Measurements from ENCODE around the gene DNAJA4.

Gene DNAJA4

DNA sequence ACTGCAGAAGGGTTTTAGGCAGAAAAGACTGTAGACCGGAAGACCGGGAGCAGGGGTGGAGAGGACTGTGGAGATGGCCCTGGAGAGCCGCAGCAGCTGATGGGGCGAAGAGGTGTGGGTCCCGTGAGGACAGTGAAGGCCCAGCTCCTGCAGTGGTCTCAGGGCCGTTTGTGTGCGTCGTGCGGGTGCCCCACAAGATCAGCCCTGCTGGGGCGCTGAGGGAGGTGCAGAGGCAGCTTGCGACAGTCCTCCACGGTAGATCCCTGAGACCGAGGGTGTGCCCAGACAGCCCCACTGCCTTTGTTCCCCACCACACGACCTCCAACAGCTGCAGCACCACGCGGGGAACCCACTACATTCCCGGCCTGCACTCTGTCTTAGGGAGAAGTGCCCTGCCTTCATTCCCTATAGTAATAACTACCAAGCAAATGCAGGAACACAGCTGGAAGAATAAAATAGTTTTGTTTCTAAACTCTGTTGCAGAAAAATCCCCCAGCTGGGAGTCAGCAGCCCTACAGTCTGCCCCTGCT lies 56.7 kb downstream of the DNAJA4 start:
- TF ChIP-seq, protein P1, sequence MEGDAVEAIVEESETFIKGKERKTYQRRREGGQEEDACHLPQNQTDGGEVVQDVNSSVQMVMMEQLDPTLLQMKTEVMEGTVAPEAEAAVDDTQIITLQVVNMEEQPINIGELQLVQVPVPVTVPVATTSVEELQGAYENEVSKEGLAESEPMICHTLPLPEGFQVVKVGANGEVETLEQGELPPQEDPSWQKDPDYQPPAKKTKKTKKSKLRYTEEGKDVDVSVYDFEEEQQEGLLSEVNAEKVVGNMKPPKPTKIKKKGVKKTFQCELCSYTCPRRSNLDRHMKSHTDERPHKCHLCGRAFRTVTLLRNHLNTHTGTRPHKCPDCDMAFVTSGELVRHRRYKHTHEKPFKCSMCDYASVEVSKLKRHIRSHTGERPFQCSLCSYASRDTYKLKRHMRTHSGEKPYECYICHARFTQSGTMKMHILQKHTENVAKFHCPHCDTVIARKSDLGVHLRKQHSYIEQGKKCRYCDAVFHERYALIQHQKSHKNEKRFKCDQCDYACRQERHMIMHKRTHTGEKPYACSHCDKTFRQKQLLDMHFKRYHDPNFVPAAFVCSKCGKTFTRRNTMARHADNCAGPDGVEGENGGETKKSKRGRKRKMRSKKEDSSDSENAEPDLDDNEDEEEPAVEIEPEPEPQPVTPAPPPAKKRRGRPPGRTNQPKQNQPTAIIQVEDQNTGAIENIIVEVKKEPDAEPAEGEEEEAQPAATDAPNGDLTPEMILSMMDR (IDR thresholded peaks at IDR 0.05), result no peak

DNA sequence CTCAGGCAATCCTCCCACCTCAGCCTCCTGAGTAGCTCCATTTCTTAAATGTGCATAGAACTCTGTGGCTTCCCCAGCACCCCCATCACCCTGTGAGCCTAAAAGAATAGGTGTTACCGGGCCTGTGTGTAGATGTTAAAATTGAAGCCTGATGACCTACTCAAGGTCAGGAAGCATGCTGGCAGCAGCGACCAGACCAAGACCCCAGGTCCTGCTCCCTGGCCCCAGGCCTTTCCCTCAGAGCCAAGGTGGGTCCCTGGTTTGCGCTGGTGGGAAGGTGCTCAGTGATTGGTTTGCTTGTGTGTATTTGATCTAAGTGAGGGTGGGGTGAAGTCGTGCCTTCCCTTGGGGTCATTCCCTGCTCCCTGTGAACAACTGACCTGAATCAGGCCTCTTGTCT lies 57.4 kb downstream of the DNAJA4 start:
- TF ChIP-seq, protein P1 (IDR thresholded peaks at IDR 0.05), result no peak

DNA sequence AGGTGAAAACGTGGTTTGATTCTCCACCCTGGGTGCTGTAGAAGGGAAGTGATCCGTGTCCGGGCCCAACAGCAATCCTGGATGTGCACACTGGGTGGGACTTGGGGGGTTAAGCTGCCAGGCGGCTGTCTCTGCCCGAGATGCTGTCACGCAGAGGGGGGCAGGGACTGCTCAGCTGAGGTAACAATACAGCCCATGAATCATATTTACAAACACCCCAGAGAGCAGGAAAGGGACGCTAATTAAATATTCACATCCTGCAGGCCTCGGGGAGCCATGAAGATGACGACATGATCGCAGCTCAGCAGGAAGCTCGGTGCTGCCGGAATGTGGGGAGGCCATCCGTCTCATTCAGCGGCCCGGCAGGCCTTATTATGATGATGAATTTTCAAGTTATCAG lies 57.9 kb downstream of the DNAJA4 start:
- TF ChIP-seq, protein P1 (IDR thresholded peaks at IDR 0.05), result no peak

DNA sequence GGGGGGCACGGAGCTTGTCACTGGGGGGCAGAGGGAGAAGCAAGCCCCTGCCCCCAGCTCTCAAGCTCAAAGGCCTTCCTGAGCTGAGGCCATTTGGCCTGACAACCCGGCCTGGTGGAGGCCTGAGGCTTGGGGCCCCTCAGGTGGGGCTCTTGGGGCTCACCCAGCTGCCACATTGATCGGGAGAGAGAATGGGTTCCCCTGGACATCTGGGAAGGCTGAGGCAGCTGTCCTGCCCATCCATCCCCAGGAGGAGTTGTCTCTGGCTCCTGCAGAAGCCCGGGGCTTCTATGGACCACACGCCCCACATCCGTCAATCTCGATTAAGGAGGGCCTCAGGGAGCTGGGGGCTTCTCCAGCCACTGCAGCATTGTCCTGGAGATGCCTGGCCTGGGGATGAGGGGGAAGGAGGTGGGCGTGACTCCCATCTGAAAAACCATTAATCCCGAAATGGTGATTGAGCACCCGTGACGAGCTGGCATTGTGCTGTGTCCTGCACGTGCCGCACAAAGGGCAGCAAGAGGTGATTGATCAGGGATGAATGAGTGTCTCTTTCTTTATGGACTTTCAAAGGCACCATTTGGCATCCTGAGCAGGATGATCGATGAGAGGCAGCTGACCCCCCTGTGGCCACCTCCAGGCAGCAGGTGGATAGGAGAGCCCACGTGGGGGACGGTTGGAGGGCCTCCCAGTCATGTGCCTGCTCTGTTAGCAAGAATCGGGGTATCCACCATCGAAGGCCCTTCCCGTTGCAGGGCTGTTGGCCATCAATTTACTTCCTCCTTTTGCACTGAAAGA lies 58.6 kb downstream of the DNAJA4 start:
- TF ChIP-seq, protein P1 (IDR thresholded peaks at IDR 0.05), result no peak

DNA sequence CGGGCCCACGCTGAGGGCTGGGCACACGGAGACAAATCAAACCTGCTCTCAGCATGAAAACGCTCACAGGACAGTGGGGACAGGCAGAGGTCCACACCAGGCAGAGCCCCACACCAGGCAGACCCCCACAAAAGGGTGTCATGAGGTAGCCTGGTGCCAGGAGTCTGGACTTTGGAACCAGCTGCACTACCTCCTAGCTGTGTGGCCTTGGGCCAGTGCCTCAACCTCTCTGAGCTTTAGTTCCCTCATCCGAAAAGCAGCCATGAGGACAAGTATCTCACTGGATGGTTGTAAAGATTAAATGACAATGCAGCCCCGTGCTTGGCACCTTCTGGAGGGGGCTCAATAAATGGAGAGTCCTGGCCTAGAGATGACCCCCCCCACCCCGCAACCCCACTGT lies 59.3 kb downstream of the DNAJA4 start:
- TF ChIP-seq, protein P1 (IDR thresholded peaks at IDR 0.05), result no peak

DNA sequence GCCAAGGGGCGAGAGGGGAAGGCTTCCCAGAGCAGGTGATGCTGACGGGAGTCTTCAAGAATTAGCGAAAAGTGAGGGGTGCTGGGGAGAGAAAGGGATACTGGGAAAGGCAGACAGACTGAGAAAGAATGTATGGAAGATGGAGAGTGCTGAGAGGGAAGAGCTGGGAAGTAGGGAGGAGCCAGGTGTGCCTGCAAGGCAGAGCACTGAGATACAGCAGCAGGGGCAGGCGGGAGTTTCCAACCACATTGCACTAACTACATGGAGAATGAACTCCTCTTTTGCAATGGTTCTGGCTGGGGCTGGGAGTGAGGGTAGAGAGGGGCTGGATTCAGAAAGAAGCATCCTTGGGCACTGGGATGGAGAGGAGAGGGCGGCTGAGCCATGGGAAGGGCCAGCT lies 59.8 kb downstream of the DNAJA4 start:
- TF ChIP-seq, protein P1 (IDR thresholded peaks at IDR 0.05), result no peak

DNA sequence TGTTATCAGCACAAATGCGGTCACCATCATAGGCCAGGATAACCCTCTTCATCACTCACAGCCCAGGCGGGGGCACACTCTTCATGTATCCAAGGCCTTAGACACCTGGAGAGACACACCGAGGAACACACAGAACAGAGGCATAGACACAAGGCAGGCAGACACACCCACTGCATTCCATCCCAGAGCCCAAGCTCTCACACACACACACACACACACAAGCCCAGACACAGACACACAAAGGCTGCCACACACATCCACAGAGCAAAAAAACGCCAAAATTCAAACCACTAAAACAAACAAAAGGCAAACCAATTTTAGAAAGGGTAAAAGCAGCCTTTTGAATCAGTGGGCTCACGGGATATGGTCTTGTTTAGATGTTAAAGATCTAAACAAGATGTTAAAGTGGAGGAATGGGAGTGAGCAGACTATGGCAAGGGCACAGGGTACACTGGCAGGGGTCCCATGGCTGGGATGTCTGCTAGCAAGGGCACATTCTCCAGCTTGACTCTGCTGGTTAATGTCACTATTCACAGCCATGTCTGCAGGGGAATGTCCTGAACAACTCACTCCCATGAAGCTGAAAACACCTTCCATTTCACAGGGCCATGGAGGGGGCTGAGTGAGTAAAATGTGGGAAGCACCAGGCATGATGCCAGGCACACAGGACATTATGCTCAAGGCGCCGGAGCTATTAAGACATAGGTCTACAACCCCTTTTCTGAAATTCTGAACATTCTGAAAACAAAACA lies 60.9 kb downstream of the DNAJA4 start:
- TF ChIP-seq, protein P1 (IDR thresholded peaks at IDR 0.05), result no peak

All from LNCAP (cell line).